ENCODE data around the gene WDR64.
A peak's percentile ranks its signal among the peaks of the same experiment; 100 is the strongest.
"Not testable (repeated sequence)": the region's sequence is repeated elsewhere in the genome, so short reads cannot be mapped to it uniquely, and the experiment has no call there.

WDR64 gene

DNA sequence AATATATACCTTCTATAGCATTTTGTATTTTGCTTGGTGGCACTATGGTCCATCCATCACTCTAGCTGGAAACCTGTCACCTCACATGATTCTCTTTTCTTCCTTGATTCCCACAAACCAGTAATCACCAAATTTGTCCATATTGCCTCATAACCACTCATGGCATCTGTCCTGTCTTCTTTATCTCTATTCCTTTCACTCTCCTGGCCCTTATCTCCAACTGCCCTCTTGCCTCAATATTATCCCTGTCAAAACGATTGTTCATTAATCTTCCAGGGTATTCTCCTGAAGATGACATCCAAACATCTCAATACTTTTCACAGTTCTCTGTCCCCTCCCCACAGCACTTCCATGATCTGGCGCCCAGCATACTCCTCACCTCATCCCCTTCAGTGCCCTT is 46.1 kb downstream of the WDR64 start:
- DNase-seq (ENCODE audit: low spot score): no peak

DNA sequence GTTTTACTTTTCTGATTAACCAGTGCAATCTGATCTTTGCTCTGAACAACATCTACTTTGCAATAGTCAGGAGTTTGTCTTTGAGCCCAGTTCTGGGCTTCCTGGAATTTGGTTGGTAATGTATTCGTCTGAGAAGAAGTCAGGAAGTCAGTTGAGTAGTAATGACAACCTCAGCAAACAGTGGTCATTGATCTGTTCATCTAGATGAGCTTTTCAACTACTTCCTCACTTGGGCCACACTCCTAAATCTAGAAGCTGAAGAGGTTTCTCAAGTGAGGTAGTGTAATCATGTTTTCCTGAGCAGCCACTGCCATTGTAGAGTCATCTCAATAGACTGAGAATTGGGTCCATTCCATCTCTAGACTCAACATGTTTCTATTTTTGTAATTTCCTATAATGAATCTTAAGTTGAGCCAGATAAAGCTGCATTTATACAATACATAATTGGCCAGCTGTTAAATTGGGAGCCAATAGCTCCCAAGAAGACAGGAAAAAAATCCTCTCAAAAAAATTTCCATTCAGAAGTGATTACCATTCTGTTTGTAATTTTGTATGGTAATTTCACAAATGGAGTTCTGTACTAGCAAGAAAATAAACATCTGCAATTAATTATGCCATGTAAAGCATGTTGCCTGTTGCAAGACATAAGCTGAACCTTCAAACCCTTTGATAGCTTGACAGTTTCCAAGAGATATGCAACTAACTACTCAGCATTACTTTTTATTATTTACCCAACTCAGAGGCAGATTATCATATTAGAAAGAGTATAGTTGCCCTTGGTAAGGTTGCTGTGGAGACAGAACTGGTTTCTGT is 49.6 kb downstream of the WDR64 start:
- no peak for DNase-seq (ENCODE audit: low spot score)

GRCh38 chr1:241702442-241703373 is 50.6 kb downstream of the WDR64 start:
- no peak for DNase-seq (ENCODE audit: low spot score)

GRCh38 chr1:241703739-241704138 is 51.7 kb downstream of the WDR64 start:
- not testable (repeated sequence) for DNase-seq (ENCODE audit: low spot score)

GRCh38 chr1:241706257-241706656 is 54.2 kb downstream of the WDR64 start:
- DNase-seq (ENCODE audit: low spot score): no peak

- DNase-seq (ENCODE audit: low spot score): no peak
Observed at GRCh38 chr1:241706967-241707366, 54.9 kb downstream of the WDR64 start.

- no peak for DNase-seq (ENCODE audit: low spot score)
Observed at GRCh38 chr1:241707442-241707841, 55.4 kb downstream of the WDR64 start.

DNA sequence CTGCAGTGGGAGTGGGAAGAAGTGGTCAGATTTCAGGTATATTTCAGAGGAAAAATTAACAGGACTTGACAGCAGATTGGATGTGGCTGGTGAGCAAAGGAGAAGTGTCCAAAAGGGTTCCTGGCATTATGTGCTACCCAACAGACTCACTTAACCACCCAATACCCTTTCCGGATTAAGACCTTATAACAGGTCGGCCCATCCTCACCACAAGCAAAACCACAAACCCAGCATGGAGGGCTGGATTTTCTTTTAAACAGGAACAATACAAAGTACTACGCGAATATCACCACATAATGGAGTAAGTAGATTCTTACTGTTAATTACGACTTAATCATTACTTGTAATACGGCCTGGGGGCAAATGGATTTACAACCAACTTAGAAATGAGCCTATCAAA is 59.2 kb downstream of the WDR64 start:
- DNase-seq (ENCODE audit: low spot score): no peak

GRCh38 chr1:241713316-241713715 is 61.2 kb downstream of the WDR64 start:
- DNase-seq (ENCODE audit: low spot score): no peak

GRCh38 chr1:241714321-241715218 is 62.5 kb downstream of the WDR64 start:
- no peak for DNase-seq (ENCODE audit: low spot score)

GRCh38 chr1:241715435-241715834 is 63.4 kb downstream of the WDR64 start:
- DNase-seq (ENCODE audit: low spot score): no peak

GRCh38 chr1:241715956-241716355 is 63.9 kb downstream of the WDR64 start:
- no peak for DNase-seq (ENCODE audit: low spot score)

DNA sequence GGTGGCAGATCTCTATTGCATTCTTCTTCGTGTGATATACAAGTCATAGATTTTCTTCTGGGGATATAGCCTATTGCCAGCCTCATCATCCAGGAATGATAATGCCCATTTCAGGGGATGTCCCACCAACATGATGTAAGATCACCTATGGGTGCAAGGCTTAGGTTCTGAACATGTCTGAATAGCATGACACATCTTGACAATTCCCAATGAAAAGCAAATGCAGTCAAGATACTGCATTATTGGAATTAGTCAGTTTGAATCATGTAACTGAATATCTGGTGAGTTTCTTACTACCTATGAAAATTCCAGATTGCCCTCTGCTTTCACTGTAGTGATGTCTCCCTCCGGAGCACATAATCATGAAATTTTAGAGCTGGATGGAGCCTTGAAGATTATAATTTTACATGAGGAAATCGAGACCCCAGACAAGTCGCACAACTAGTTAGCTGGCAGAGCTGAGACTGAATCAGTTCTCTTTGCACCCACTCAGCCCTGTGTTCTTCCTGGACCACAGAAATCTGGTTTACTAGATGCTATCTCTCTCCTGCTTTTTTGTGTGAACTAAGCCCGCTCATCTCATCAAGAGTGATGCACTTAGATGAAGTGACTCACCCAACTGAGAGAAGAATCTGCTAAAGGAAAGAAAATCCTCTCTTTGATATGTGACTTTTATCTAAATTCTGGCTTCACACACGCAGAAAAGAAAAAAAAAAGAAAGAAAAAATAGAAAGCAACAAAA is 65.0 kb downstream of the WDR64 start:
- peak; percentile 7 for DNase-seq (ENCODE audit: low spot score)

DNA sequence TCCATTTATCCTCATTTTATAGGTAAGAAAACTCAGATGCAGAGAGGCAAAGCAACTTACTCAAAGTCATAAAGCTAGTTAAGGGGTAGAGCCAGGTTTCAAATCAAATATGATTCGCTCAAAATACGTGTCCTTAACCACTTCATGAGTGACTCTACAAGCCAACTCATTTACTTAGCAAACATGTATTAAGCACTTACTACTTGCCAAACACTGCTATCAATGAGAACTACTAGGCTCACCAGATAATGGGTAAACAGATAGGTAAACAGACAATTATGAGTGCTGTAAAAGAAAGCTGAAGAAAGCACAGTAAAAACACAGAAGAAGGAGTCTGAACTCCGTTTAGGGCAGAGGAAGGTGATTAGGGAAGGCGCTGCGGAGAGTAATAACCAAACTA is 65.9 kb downstream of the WDR64 start:
- DNase-seq (ENCODE audit: low spot score): no peak

DNA sequence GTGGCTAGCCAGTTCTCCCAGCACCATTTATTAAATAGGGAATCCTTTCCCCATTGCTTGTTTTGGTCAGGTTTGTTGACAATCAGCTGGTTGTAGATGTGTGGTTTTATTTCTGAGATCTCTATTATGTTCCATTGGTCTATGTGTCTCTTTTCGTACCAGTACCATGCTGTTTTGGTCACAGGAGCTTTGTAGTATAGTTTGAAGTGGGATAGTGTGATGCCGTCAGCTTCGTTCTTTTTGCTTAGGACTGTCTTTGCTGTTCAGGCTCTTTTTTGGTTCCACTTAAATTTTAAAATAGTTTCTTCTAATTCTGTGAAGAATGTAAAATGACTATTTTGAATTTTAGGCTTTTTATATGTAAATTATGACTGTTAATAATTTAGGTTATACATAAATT is 68.9 kb downstream of the WDR64 start:
- no peak for DNase-seq (ENCODE audit: low spot score)

DNA sequence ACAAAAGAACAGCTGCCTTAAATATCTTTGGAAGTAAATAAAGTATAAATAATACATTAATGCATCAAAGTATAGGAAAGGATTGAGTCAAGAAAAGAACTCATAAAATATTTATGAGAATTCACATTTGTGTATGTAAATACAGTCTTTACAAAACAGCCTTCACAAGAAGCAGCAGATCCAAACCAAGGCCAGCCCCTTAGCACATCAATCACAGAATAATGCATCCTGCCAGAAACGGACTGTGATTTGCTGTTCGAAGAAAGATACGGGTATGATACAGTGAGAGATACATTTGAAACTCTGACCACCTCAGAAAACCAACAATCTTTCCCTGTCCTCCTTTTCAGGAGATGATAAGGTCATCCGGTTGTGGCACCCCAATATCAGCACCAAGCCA is 70.9 kb downstream of the WDR64 start:
- no peak for DNase-seq (ENCODE audit: low spot score)

- no peak for DNase-seq (ENCODE audit: low spot score)
Observed at GRCh38 chr1:241724741-241725356, 72.8 kb downstream of the WDR64 start.

GRCh38 chr1:241730031-241730430 is 78.0 kb downstream of the WDR64 start:
- DNase-seq (ENCODE audit: low spot score): no peak

DNA sequence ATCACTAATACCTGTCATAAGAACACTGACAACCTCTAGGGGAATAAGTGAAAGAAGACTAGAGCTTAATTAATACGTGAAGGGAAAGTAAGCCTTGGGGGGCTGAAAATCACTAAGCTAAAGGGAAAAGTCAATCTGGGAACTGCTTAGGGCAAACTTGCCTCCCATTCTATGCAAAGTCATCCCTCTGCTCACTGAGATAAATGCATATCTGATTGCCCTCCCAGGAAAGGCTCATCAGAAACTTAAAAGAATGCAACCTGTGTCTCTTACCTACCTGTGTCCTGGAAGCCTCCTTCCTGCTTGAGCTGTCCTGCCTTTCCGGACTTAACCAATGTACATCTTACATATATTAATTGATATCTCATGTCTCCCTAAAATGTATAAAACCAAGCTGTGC is 81.8 kb downstream of the WDR64 start:
- no peak for DNase-seq (ENCODE audit: low spot score)

DNA sequence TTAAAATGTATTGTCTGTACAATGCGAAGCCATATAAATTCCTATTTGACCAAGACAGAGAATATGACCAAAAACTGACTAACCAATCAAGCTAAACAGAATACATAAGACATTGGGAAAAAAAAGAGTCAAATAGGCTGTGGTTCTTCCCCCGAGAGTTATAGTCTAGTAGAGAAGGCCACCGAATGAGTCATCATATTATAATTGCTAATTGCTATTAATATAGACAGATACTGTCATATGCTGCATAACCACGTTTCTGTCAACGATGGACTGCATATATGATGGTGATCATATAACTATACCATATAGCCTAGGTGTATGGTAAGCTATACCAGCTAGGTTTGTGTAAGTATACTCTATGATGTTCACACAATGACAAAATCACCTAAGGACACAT is 82.5 kb downstream of the WDR64 start:
- DNase-seq (ENCODE audit: low spot score): no peak

Measured in SK-N-DZ (cell line).